SH-SY5Y (cell line): Measurements from ENCODE around the gene TMEM272.

Experiments used
- GATA2 ChIP-seq: IDR thresholded peaks from 2 replicates; pipeline ENCODE4 v1.6.1; 2011; ENCODE audit warnings: mild to moderate bottlenecking, low read depth, low read length
- GATA3 ChIP-seq: IDR thresholded peaks from 2 replicates; pipeline ENCODE4 v1.6.1; 2011; ENCODE audit warnings: low read depth, mild to moderate bottlenecking, low read length, moderate library complexity

- TF ChIP-seq GATA2 = no peak
- TF ChIP-seq GATA3 = no peak
Measured at GRCh38 chr13:51831519-51831918, 13.5 kb downstream of the TMEM272 start.
